ENCODE results near the gene SLC12A7.
"Not testable (repeated sequence)": the region's sequence is repeated elsewhere in the genome, so short reads cannot be mapped to it uniquely, and the experiment has no call there.

Gene SLC12A7

DNA sequence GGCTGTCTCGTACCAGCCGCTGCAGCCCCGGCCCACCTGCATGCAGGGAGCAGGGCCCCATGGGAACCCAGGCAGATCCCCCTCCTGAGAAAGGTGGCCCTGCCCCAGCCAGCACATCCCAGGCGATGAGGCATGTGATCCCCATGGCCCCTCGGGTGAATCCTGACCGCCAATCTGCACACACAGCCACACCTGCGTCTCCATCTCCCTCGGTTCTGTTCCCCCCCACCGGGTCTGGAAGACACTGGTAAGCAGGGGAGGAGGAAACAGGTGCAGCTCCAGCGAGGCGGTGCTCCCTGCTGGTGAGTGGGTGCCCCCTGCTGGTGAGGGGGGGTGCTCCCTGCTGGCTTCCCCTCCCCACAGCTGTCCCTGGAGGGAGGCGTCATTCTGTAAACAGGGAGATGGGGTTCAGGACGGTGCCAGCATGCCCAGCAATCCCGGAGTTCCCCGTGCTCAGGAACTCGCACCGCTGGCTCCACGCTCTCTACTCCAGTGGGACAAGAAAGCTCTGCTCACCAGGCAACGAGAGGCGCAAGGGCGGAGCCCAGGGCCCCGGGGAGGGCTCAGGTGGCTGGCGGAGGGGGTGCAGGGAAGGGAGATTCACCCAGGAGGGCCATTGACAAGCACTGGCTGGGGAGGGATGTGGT, 28.4 kb upstream of the SLC12A7 start:
- DNase-seq, result peak; percentile 79

DNA sequence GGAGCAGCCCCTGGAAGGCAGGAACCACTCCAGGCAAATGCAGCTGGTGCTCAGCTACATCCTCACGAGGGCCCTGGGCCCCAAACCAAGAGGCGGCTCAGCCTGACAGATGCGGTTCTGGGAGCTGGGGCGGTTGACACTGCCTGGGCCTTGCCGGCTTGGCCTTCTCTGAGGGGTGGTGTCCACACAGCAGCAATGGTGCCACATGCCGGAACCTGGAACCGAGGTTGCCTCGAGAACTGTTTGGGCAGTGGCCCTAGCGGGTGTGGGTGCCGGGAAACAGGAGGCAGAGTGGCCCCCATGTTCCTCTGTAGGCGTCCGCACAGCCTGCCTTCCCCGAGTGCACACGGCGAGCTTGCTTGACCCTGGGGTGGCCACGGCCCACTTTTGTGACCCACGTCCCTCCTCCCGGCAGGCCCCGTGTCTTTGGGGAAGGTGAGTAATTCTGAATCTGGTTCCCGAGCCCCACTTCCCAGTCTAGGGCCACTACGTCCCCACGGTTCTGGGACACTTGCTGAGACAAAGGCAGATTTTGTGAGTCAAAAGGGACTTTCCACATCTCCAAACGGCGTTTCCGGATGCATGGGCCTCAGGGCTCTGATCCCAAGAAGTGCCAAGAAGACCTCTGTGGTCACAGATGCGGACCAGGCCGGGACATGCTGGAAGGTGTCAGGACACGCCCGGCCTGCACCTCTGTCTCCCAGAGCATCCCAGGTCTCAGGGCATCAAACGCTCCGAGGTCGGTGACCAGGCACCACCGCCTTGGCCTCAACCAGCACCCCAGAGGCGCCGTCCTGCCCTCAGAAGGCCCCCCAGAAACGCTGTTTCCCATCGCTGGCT, 27.7 kb upstream of the SLC12A7 start:
- DNase-seq, result no peak

GRCh38 chr5:1138445-1139245, 26.8 kb upstream of the SLC12A7 start:
- no peak for DNase-seq

- DNase-seq, result peak; percentile 39
These were observed 25.9 kb upstream of the SLC12A7 start for GRCh38 chr5:1137567-1138444.

DNA sequence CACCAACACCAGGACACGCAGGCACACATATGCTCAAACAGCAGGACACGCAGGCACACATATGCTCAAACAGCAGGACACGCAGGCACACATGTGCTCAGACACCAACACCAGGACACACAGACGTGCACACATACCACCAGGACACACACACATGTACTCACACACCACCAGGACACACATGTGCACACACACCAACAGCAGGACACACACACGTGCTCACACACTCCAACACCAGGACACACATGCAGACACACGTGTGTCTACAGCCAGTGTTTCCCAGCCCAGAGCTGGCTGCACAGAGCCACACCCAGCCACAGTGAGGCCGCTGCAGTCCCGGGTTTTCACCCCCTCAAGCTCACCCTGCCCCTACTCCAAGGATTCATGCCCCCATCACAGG, 25.0 kb upstream of the SLC12A7 start:
- no peak for DNase-seq

- no peak for DNase-seq
These were observed 24.0 kb upstream of the SLC12A7 start for GRCh38 chr5:1135696-1136525.

GRCh38 chr5:1134478-1134877, 22.6 kb upstream of the SLC12A7 start:
- DNase-seq, result peak; percentile 64

- DNase-seq, result no peak
These were observed 21.8 kb upstream of the SLC12A7 start for GRCh38 chr5:1133510-1134201.

DNA sequence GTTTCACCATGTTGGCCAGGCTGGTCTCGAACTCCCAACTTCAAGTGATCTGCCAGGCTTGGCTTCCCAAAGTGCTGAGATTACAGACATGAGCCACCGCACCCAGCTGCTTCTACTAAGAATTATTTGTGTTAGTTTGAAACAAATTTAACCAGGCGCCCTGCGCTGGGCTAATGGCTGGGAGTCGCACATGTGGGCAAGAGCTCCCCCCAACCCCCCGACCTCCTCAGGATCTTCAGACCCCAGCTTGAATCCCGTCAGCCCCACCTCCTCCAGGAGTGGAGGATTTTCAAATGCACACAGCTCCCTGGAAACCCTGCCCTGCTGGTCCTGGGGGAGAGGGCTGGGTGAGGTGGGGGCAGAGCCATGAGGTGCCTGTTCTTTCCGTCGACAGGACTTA, 21.2 kb upstream of the SLC12A7 start:
- no peak for DNase-seq

DNA sequence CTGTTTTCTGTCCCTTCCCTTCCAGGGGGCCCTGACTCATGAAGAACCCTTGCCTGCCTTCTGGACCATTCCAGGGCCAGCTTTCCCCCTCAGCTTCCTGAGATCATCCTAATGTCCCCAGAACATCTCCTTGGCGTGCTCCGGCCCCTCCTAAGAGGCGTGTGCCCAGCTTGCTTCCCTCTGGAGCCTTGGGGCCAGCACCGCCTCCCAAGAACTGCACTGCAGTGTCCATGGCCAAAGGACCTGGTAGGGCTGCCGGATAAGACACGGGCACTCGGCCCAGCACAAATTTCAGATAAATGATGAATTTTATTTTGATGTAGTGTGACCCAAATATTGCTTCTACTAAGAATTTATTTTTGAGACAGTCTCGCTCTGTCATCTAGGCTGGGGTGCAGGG, 20.7 kb upstream of the SLC12A7 start:
- no peak for DNase-seq

DNA sequence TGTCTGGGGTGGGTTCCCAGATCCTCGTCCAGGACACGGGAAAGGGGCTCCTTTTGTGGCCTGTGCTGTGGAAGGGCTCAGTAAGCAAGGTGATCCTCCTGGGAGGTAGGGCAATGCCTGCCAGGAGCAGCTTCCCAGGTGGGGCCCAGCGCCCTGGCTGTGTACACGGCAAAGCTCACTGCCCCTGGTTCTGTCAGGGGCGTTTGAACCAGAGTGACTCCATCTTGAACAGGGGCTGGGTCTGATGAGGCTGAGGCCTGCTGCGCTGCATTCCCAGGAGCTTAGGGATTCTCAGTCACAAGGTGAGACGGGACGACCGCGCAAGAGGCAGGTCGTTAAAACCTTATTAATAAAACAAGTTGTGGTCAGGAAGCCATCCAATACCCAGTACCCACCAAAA, 19.9 kb upstream of the SLC12A7 start:
- no peak for DNase-seq

- no peak for DNase-seq
These were observed 19.3 kb upstream of the SLC12A7 start for GRCh38 chr5:1131191-1131621.

DNA sequence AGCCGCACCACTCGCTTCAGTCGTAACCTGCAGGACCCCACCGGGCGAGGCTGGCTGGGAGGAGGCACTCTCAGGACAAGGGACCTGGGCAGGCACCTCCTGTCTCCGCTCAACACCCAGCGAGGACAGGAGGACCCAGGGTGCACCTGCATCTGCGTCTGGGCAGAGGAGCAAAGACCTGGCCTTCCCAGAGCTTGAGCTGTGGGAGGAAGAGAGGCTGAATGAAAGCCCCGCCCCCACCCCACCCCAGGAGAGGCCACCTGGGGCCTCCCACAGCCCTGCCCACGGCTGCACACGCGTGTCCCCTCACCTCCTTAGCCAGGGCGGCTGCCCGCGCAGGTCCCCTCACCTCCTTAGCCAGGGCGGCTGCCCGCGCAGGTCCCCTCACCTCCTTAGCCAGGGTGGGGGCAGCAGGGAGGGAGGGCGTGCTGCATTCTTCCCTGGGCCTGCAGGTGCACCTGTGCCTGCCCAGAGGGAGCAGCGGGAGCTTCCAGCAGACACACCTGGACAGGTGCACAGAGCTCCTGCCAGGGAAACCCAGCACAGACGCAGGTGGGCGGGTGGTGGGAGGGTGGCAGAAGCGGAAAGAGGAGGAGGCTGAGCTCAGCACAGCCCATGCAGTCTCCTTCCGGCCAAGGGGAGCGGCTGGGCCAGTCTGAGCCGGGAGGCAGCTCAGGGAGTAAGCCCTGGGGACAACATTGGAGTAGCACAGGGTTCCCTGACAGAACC, 18.5 kb upstream of the SLC12A7 start:
- DNase-seq, result no peak

DNA sequence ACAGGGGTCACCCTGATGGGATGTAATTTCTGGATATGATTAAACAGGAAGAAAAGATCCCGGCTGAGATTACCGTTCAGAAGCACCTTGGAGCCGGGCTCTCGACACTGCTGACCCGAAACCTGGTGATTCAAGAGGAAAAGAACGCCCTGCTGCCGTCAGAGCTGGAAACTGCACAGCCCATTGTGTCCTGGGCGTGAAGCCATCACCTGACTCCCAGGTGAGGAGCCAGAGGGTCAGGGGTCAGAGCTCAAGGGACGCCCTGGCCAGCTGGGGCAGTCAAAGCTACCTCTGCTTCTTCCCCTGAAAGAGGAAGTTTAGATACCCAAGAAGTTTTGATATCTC, 17.8 kb upstream of the SLC12A7 start:
- DNase-seq, result no peak

- no peak for DNase-seq
These were observed 17.3 kb upstream of the SLC12A7 start for GRCh38 chr5:1128977-1129710.

DNA sequence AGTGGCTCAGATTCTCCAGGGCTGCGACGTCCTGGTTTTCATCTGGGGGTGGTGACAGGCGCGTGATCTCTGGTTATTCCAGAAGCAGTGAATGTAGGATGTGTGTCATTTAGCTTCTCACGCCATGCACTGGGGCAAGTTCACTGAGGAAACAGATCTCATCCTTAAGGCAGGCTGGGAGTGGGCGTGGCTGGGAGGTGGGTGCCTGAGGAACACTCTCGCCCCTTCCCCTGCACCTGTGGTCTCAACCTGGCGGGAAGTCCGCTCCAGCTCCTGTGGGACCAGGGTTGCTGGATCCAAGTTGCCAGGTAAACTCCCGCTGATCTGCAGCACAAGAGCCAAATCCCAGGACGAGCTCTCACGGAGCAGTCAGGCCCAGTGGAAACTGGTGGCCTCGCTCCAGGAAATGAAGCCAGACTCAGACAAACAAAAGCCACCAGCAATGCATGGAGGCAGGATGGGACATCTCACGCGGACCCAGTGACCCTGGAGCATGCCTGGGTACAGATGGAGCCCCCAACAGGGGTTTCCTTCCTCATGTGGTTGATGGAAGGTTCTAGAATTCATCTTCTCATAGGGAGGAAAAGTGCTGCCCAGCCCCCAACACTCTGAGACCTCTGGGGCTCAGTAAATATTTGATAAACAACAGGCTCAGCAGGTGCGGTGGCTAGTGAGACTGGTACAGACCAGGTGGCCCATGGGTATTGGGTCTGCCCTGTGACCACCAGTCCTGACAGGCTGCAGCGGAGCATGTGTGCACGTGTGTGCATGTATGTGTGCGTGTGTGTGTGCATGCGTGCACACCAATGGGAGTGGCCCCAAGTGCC, 16.3 kb upstream of the SLC12A7 start:
- DNase-seq, result no peak

DNA sequence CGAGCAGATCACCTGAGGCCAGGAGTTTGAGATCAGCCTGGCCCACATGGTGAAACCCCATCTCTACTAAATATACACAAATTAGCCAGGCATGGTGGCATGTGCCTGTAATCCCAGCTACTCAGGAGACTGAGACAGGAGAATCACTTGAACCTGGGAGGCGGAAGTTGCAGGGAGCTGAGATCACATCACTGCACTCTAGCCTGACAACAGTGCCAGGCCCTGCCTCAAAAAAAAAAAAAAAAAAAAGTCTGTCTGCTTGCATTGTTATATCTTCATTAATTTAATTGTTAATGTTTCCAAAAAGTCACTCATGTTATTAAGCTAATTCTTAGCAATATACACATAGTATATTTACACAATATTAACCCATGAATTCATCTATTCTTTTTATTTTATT, 13.8 kb upstream of the SLC12A7 start:
- DNase-seq, result not testable (repeated sequence)

GRCh38 chr5:1125030-1125357, 13.1 kb upstream of the SLC12A7 start:
- no peak for DNase-seq
